ENCODE measurements around the gene C5orf58. TPM values are rescaled to one million over a fixed set of nuclear protein-coding genes. Genes with fewer than 3 reads are reported as not detected.

The C5orf58 gene
- total and polyA plus RNA-seq, 9 of the 15 experiments (the other 6 are each of a cell fraction or from before 2014, with no cell fraction given), result 1.5 to 7.6 (median 5.3) TPM

- Histone ChIP-seq H3K27ac (ENCODE audit: extremely low read depth, low read depth, low read length) (no peak overlapping the region), H2AFZ (ENCODE audit: low read depth, low read length) (no peak overlapping the region), H3K36me3 (ENCODE audit: control insufficient read depth, insufficient read depth, low read length) (no peaks in the 10 kb centered on the region), H3K9me3 (replicated peaks; ENCODE audit: control insufficient read depth, insufficient read depth, low read depth, low read length) (no peaks in the 10 kb centered on the region), H3K4me1 (replicated peaks in 1 of 2; ENCODE audit: control insufficient read depth in 2 of 2, insufficient read depth in 2 of 2, low read length in 2 of 2) (no peaks in the 10 kb centered on the region), H3K27me3 (ENCODE audit: control insufficient read depth in 2 of 2, insufficient read depth in 2 of 2, low read length in 2 of 2) (0 out of 5 replicates have a peak, but pooled peaks cover 0 to 3% of the 10 kb centered on the region in 2 experiments), H3K9ac (ENCODE audit: insufficient read depth in 1 of 2, low read depth in 2 of 2, low read length in 2 of 2) (no peak overlapping the region), H3K4me2 (ENCODE audit: insufficient read depth, low read length) (no peak overlapping the region), H3K9me1 (ENCODE audit: control insufficient read depth, insufficient read depth, low read length) (no peaks in the 10 kb centered on the region), H3K79me2 (ENCODE audit: control insufficient read depth, insufficient read depth, low read length) (no peaks in the 10 kb centered on the region), H4K20me1 (replicated peaks; ENCODE audit: control insufficient read depth, insufficient read depth, low read length) (no peaks in the 10 kb centered on the region), H3K4me3 (no peak overlapping the region)
- FAIRE-seq, result no peak
- in situ Hi-C loops (cut with MboI) (loop anchor here (25.0 kb wide), 1 partner anchor 1220 kb away; no protein-coding TSS in a partner anchor), intact Hi-C loops (cut with micrococcal nuclease) (no loop called here)
- CTCF ChIA-PET (ENCODE audit: low intra/inter-chr PET ratio), result no interaction called here
- BruUV-seq (replicated peaks), result no TSS peak
- 3% methylated on average over 8 of the region's 8 CpGs for WGBS (ENCODE audit: insufficient coverage, low coverage, missing lambda C conversion rate)
- POLR2A ChIA-PET, result interaction anchor here (0.5 kb wide), 1 partner anchor 182 kb away, joined by 3 read pairs; the partner anchor contains the start of gene KCNMB1
- no peak for ATAC-seq
- no peak for DNase-seq (ENCODE audit: extremely low read depth in 1 of 4, low spot score in 3 of 4)
- TF ChIP-seq ZNF277 (CRISPR knock-in tag; IDR thresholded peaks at IDR 0.05; ENCODE audit: borderline replicate concordance), result no peak
- no peak for TF ChIP-seq ZBTB5 (IDR thresholded peaks at IDR 0.05)
- no peak for TF ChIP-seq DLX4 (CRISPR knock-in tag; IDR thresholded peaks at IDR 0.05)
- no peak for TF ChIP-seq SIN3B (IDR thresholded peaks at IDR 0.05; ENCODE audit: low read depth)
- TF ChIP-seq CREM (IDR thresholded peaks at IDR 0.05; ENCODE audit: low read depth), result no peak
- no peak for TF ChIP-seq ZNF174 (CRISPR knock-in tag; IDR thresholded peaks at IDR 0.05)
- TF ChIP-seq KHSRP (IDR thresholded peaks at IDR 0.05), result no peak
- TF ChIP-seq TARDBP (IDR thresholded peaks at IDR 0.05), result no peak
- no peak for TF ChIP-seq RBM17 (IDR thresholded peaks at IDR 0.05; ENCODE audit: borderline replicate concordance, low read depth, low read length)
- no peak for TF ChIP-seq ZNF347 (CRISPR knock-in tag; IDR thresholded peaks at IDR 0.05; ENCODE audit: low read depth)
- no peak for TF ChIP-seq HBP1 (CRISPR knock-in tag; IDR thresholded peaks at IDR 0.05)
- TF ChIP-seq GTF3C2 (IDR thresholded peaks at IDR 0.05; ENCODE audit: borderline replicate concordance, extremely low read depth, insufficient read length), result no peak
- no peak for TF ChIP-seq L3MBTL2 (IDR thresholded peaks at IDR 0.05)
- TF ChIP-seq ETS1 (conservative IDR thresholded peaks at IDR 0.05; ENCODE audit: control insufficient read depth, low read depth, low read length), result no peak
Observed at GRCh38 chr5:170206958-170207357, 25.8 kb upstream of the C5orf58 start.
